C4-2B (cell line): ENCODE results near the gene KRTAP10-2.

Experiments used
- ZFX ChIP-seq: fragments of 450-650 bp; IDR thresholded peaks from 2 replicates; pipeline ENCODE4 v1.6.1; 2017
- TF ChIP-seq, protein P1 (sequence below): fragments of 450-650 bp; conservative IDR thresholded peaks from 2 replicates; pipeline ENCODE4 v1.5.1; 2017; ENCODE audit warnings: mild to moderate bottlenecking

DNA sequence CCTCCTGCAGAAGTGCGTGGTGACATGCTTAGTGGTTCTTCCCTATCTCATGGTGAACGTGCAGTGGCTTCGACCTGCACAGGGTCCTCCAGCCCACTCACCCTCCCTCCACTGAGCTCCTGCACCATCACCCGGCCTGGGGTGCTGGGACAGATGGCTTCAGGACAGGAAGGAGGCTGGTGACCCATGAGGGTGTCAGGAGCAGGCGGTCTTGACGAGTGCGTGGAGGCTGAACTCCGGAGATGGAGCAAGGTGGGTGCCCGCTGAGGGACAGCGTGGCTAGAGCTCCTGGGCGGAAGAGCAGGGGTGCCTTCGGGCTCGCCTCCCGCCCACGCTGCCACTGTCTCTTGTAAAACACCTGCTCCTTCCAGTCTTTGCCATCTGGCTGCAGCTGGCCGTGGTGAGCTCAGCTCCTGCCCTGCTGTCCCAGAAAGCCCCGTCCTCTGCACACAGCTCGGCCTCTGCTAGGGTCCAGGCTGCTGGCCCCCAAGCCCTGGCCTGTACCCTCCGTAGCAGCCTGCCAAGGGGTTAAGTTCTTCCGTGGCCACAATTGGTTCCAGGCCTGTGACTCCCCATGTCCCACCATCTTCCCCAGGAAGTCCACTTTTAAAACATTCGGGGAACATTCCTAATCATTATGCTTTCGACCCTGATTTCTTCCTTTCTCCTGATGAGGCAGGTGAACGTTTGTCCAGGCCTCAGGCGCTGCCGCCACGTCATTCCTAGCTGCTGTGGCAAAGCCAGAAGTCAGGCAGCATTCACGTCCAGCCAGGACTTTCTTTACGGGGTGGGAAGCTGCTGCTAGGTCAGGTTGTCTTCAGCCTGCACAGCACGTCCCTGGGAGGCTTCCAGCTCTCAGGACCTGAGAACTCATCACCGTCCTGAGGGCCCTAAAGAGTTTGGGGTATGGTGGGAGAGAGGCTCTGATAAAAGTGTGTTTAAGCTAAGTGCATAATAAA lies 19.4 kb downstream of the KRTAP10-2 start:
- TF ChIP-seq, protein P1, sequence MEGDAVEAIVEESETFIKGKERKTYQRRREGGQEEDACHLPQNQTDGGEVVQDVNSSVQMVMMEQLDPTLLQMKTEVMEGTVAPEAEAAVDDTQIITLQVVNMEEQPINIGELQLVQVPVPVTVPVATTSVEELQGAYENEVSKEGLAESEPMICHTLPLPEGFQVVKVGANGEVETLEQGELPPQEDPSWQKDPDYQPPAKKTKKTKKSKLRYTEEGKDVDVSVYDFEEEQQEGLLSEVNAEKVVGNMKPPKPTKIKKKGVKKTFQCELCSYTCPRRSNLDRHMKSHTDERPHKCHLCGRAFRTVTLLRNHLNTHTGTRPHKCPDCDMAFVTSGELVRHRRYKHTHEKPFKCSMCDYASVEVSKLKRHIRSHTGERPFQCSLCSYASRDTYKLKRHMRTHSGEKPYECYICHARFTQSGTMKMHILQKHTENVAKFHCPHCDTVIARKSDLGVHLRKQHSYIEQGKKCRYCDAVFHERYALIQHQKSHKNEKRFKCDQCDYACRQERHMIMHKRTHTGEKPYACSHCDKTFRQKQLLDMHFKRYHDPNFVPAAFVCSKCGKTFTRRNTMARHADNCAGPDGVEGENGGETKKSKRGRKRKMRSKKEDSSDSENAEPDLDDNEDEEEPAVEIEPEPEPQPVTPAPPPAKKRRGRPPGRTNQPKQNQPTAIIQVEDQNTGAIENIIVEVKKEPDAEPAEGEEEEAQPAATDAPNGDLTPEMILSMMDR: no peak
- no peak for TF ChIP-seq ZFX
